Adipocyte (in vitro differentiated cells): ENCODE measurements around the gene RANBP1.
A peak's percentile ranks its signal among the peaks of the same experiment; 100 is the strongest.

Experiments used
- DNase-seq: peaks from one replicate; pipeline ENCODE4 v3.0.0-alpha.2; 2015; ENCODE audit warnings: low read depth
- H3K27me3 ChIP-seq: replicated peaks from 2 replicates; pipeline ENCODE4 v1.7.0; 2013; ENCODE audit warnings: mild to moderate bottlenecking, low read length, moderate library complexity; ENCODE audit not compliant: control insufficient read depth, insufficient read depth
- H3K36me3 ChIP-seq: 2 replicates; pipeline ENCODE4 v1.7.0; 2013; ENCODE audit warnings: low read length, mild to moderate bottlenecking, moderate library complexity; ENCODE audit not compliant: control insufficient read depth, insufficient read depth, severe bottlenecking
- H3K4me1 ChIP-seq: 2 replicates; pipeline ENCODE4 v1.7.0; 2013; ENCODE audit warnings: mild to moderate bottlenecking, low read length, moderate library complexity; ENCODE audit not compliant: control insufficient read depth, insufficient read depth
- H3K4me3 ChIP-seq: 2 replicates; pipeline ENCODE4 v1.7.0; 2013; ENCODE audit warnings: mild to moderate bottlenecking, low read length, moderate library complexity
- H3K9ac ChIP-seq: 2 replicates; pipeline ENCODE4 v1.7.0; 2013; ENCODE audit warnings: mild to moderate bottlenecking, low read length, moderate library complexity
- H3K9me3 ChIP-seq: 2 replicates; pipeline ENCODE4 v1.7.0; 2013; ENCODE audit warnings: mild to moderate bottlenecking, low read length, moderate library complexity; ENCODE audit not compliant: control insufficient read depth

The RANBP1 gene

DNA sequence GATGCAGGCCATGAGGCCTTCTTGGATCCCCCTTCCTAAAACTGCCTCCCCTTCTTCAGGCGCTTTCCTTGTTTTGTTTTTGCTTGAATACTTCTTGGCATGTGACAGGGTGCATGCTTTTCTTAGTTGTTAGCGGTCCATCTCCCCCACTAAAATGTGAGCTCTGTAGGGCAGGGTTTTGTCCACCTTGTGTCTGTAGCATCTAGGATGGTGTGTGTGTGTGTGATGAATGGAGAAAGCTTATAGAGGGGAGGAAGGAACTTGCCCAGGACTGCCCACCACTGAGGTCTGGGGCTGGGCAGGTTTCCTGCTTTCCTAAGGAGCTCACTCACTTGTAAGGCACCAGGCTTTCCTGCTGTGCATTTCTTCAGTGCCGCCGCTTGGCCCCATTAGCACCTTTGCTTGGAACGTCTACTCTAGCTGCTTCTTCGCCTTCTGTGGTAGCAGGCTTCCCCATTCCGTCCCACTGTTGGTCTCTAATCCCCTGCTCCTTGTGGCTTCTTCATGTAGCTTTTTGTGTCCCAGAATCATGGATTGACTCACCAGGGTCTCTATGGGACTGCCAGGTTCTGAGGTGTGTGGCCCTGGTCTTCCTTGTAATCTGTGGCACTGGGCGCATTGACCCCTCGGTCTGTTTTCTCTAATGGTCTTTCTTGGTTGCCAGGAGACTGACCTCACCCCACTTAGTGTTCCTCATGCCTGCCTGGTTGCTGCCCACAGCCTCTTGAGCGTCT lies 32.6 kb upstream of the RANBP1 start:
- Histone ChIP-seq H3K4me1 (peaks cover 22% of the 10 kb centered on the region), H3K9ac (peak overlapping the region; percentile 10), H3K9me3 (no peaks in the 10 kb centered on the region), H3K4me3 (no peak overlapping the region), H3K36me3 (peaks cover 29% of the 10 kb centered on the region), H3K27me3 (no peaks in the 10 kb centered on the region)
- DNase-seq, result no peak

GRCh38 chr22:20083891-20084546 lies 31.9 kb upstream of the RANBP1 start:
- Histone ChIP-seq H3K27me3 (no peaks in the 10 kb centered on the region), H3K9ac (no peak overlapping the region), H3K36me3 (peaks cover 36% of the 10 kb centered on the region), H3K9me3 (no peaks in the 10 kb centered on the region), H3K4me3 (no peak overlapping the region), H3K4me1 (peaks cover 22% of the 10 kb centered on the region)
- DNase-seq, result no peak

GRCh38 chr22:20084547-20085413 lies 31.1 kb upstream of the RANBP1 start:
- H3K4me3 ChIP-seq, result no peak overlapping the region
- peaks cover 44% of the 10 kb centered on the region for H3K36me3 ChIP-seq
- no peak overlapping the region for H3K9ac ChIP-seq
- H3K27me3 ChIP-seq, result no peaks in the 10 kb centered on the region
- peaks cover 22% of the 10 kb centered on the region for H3K4me1 ChIP-seq
- DNase-seq, result peak; percentile 8
- no peaks in the 10 kb centered on the region for H3K9me3 ChIP-seq

- Histone ChIP-seq H3K9ac (no peak overlapping the region), H3K4me3 (no peak overlapping the region), H3K4me1 (peaks cover 26% of the 10 kb centered on the region), H3K9me3 (no peaks in the 10 kb centered on the region), H3K27me3 (no peaks in the 10 kb centered on the region), H3K36me3 (peaks cover 52% of the 10 kb centered on the region)
- no peak for DNase-seq
These were observed 30.3 kb upstream of the RANBP1 start for GRCh38 chr22:20085651-20086050.

- no peak overlapping the region for H3K4me3 ChIP-seq
- H3K4me1 ChIP-seq, result peaks cover 24% of the 10 kb centered on the region
- no peaks in the 10 kb centered on the region for H3K27me3 ChIP-seq
- no peak for DNase-seq
- H3K9me3 ChIP-seq, result no peaks in the 10 kb centered on the region
- H3K9ac ChIP-seq, result no peak overlapping the region
- peaks cover 57% of the 10 kb centered on the region for H3K36me3 ChIP-seq
These were observed 29.8 kb upstream of the RANBP1 start for GRCh38 chr22:20086101-20086599.

DNA sequence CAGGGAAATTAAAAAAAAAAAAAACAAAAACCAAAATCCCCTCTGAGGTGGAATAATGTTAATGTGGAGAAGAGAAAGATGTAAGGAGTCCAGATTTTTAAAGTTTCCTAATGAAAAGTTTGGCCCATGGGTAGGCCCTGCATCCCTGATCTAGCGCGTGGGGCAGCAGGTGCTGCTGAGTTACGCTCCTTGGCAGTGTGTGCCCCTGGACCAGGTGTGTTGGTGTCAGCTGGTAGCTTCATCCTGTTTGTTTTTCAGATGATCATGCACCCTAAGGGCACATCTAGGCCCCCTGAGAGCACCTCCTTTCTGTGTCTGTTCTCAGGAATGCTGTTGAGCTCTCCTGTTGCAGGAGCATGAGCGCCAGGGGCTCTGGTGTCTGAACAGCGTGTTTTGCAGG lies 29.1 kb upstream of the RANBP1 start:
- H3K4me1 ChIP-seq, result peaks cover 17% of the 10 kb centered on the region
- DNase-seq, result no peak
- H3K9ac ChIP-seq, result no peak overlapping the region
- no peaks in the 10 kb centered on the region for H3K9me3 ChIP-seq
- peaks cover 63% of the 10 kb centered on the region for H3K36me3 ChIP-seq
- H3K4me3 ChIP-seq, result no peak overlapping the region
- no peaks in the 10 kb centered on the region for H3K27me3 ChIP-seq

DNA sequence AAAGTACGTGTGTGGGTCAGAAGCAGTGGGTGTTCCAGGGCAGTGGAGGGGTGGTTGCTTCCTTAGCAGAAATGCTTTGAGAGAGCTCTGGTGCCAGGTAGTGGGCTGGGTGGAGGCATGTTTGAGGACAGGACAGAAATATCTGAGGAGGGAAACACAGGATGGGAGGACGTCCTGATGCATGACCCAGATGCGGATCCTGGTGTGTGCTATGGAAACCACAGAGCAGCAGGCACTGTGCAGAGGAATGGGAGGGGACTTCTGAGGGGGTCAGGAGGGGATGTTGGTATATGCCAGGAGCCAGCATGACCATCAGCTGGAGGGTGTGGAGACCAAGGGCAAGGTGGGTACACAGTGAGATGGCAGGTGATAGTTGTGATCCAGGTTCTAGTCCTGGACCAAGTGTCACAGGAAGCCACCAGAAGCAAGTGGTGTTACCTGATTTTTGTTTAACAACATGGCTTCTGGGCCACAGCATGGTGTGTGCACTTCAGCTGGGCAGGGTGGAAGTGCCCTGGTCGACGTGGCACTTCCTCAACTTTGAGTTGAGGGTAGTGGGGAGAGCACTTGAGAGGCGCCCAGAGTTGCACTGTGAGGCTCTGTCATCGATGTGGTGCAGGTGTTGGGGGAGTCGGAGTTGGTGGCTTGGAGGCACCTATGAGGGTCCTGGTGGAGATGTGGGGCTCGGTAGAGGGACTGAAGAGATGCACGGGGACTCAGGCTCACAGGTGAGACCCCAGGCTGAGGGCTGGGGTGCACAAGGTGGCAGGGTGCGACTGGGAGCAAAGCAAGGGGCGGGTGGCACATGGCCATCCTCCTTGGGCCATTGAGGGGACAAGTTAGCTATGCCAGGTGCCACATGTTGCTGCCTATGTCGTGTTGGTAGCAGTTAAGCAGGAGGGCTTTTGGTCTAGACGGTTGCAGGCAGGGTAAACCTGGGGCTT lies 28.3 kb upstream of the RANBP1 start:
- Histone ChIP-seq H3K27me3 (no peaks in the 10 kb centered on the region), H3K4me3 (no peak overlapping the region), H3K9ac (no peak overlapping the region), H3K36me3 (peaks cover 72% of the 10 kb centered on the region), H3K9me3 (no peaks in the 10 kb centered on the region), H3K4me1 (peaks cover 16% of the 10 kb centered on the region)
- no peak for DNase-seq

DNA sequence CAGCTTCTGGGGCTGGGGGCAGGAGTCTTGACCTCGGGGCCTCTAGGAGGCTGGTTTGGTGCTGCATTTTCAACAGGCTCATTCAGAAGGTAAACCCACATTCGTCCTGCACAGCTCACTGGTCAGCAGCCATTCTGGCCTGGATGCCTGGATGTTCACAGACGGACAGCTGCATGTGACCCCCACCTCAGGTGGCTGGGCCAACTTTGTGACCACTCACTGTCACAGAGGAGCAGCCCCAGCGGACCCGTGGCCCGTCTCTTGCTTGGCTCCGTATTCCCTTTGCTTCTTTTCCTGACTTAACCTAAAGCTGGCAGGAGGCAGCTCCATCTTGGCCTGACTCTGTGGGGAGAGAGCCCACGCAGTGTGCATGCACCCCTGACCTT lies 27.6 kb upstream of the RANBP1 start:
- H3K27me3 ChIP-seq, result no peaks in the 10 kb centered on the region
- H3K4me1 ChIP-seq, result peaks cover 15% of the 10 kb centered on the region
- no peak overlapping the region for H3K4me3 ChIP-seq
- H3K9me3 ChIP-seq, result no peaks in the 10 kb centered on the region
- peaks cover 78% of the 10 kb centered on the region for H3K36me3 ChIP-seq
- H3K9ac ChIP-seq, result no peak overlapping the region
- no peak for DNase-seq

DNA sequence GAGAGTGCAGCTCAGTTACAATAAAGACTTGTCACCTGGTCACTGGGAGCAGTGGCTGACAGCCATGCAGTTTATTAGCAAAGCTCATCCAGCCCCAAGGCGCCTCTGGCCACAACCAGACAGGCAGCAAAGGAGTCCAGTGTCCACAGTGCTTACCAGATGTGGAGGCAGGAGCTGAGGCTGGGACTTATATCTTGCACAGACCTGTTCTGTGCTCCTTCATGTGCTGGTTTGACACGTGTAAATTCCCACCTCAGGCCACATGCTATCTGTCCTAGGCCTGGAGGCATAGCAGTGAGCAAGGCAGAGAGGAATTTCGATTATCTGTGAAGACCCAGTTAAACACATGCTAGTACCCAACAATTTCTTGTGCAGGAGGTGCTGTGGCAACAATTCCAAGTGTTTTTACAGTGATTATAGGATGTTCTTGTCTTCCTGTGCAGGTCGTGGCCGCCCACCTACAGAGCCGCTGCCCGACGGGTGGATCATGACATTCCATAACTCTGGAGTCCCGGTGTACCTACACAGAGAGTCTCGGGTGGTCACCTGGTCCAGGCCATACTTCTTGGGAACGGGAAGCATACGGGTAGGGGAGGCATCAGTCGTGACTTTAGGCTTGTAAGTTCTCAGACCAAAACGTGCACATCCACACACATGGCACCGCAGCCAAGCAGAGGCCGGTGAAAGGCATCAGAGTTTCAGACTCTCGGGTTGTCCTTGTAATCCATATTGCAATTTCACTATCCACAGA lies 26.5 kb upstream of the RANBP1 start:
- H3K36me3 ChIP-seq, result peaks cover 90% of the 10 kb centered on the region
- DNase-seq, result no peak
- no peak overlapping the region for H3K9ac ChIP-seq
- H3K4me3 ChIP-seq, result no peak overlapping the region
- no peaks in the 10 kb centered on the region for H3K27me3 ChIP-seq
- H3K4me1 ChIP-seq, result peaks cover 8% of the 10 kb centered on the region
- no peaks in the 10 kb centered on the region for H3K9me3 ChIP-seq
